GM21528 (cell line): Measurements from ENCODE around the gene SETDB1.
"Not testable (repeated sequence)": the region's sequence is repeated elsewhere in the genome, so short reads cannot be mapped to it uniquely, and the experiment has no call there.

Source experiments
- ATAC-seq: cut with Tn5 transposase; IDR thresholded peaks from one replicate; pipeline ENCODE4 v1.9.1; 2021; ENCODE audit warnings: mild to moderate bottlenecking, moderate library complexity; ENCODE audit not compliant: unreplicated experiment, low FRiP score

Gene SETDB1

GRCh38 chr1:150926097-150926741 is at the start of gene SETDB1:
Gene SETDB1 (plus strand): TSS chr1:150926363. CDS start chr1:150927715, 1,352 bp downstream.
- ATAC-seq = peak; percentile 90

- ATAC-seq = not testable (repeated sequence)
These were observed 47.2 kb upstream of the SETDB1 start for GRCh38 chr1:150878931-150879330.

- ATAC-seq = no peak
These were observed 44.7 kb upstream of the SETDB1 start for GRCh38 chr1:150881331-150882070.

- ATAC-seq = not testable (repeated sequence)
These were observed 43.0 kb upstream of the SETDB1 start for GRCh38 chr1:150883121-150883520.

- ATAC-seq = no peak
These were observed 39.1 kb upstream of the SETDB1 start, which contains the start of gene CTXND2 for GRCh38 chr1:150887018-150887417. Gene CTXND2 (plus strand): TSS chr1:150887136. CDS start chr1:150912315, 25,179 bp downstream.

- no peak for ATAC-seq
These were observed 37.4 kb upstream of the SETDB1 start for GRCh38 chr1:150888727-150889126.

GRCh38 chr1:150890033-150890416 is 36.1 kb upstream of the SETDB1 start:
- no peak for ATAC-seq

- ATAC-seq = no peak
These were observed 32.7 kb upstream of the SETDB1 start for GRCh38 chr1:150893336-150893913.

- no peak for ATAC-seq
These were observed 30.5 kb upstream of the SETDB1 start for GRCh38 chr1:150895618-150896017.

- not testable (repeated sequence) for ATAC-seq
These were observed 26.4 kb upstream of the SETDB1 start for GRCh38 chr1:150899795-150900194.

- ATAC-seq = no peak
These were observed 23.8 kb upstream of the SETDB1 start for GRCh38 chr1:150902346-150902745.

GRCh38 chr1:150902751-150903150 is 23.4 kb upstream of the SETDB1 start:
- no peak for ATAC-seq

GRCh38 chr1:150905301-150905700 is 20.9 kb upstream of the SETDB1 start:
- no peak for ATAC-seq

GRCh38 chr1:150906329-150906728 is 19.8 kb upstream of the SETDB1 start:
- no peak for ATAC-seq

- ATAC-seq = no peak
These were observed 19.4 kb upstream of the SETDB1 start for GRCh38 chr1:150906813-150907212.

- ATAC-seq = no peak
These were observed 16.5 kb upstream of the SETDB1 start for GRCh38 chr1:150909585-150910180.

GRCh38 chr1:150912623-150913022 is 13.5 kb upstream of the SETDB1 start:
- ATAC-seq = no peak

- ATAC-seq = no peak
These were observed 8.8 kb upstream of the SETDB1 start for GRCh38 chr1:150917387-150917786.

- ATAC-seq = no peak
These were observed 3.6 kb upstream of the SETDB1 start for GRCh38 chr1:150922519-150922975.

- no peak for ATAC-seq
These were observed 1.1 kb upstream of the SETDB1 start for GRCh38 chr1:150925080-150925479.

GRCh38 chr1:150927624-150928023 is 1.5 kb downstream of the SETDB1 start:
- ATAC-seq = no peak
